OCI-LY7 (cell line): ENCODE results near the gene PDYN.

Source experiments
- CTCF ChIP-seq: fragments of 200-600 bp; sonication (generic); conservative IDR thresholded peaks from 2 replicates; pipeline ENCODE4 v1.5.1; 2014; ENCODE audit warnings: mild to moderate bottlenecking, antibody characterized with exemption, low read length, moderate library complexity, mixed read lengths
- EZH2phosphoT487 ChIP-seq: fragments of 200-600 bp; sonication (generic); IDR thresholded peaks from 2 replicates; pipeline ENCODE4 v1.6.1; 2018; ENCODE audit warnings: low read depth, borderline replicate concordance, mild to moderate bottlenecking, mixed run types, antibody characterized with exemption, low read length, moderate library complexity, mixed read lengths

- TF ChIP-seq CTCF (no peak), EZH2phosphoT487 (no peak)
Observed at GRCh38 chr20:2004171-2004570, 10.3 kb upstream of the PDYN start.
